Smooth muscle cell (in vitro differentiated cells): Measurements from ENCODE around the gene OTUD4. TPM values are rescaled to one million over a fixed set of nuclear protein-coding genes. Genes with fewer than 3 reads are reported as not detected.

Experiments
- DNase-seq: peaks from one replicate; lab custom pipeline; 2025; ENCODE audit not compliant: unreplicated experiment; lab: John Stamatoyannopoulos, UW
- H2AFZ ChIP-seq: fragments of 200-600 bp; sonication (generic); 2 replicates; pipeline ENCODE4 v1.6.0; 2016; ENCODE audit warnings: antibody characterized with exemption, low read depth, mild to moderate bottlenecking
- H3F3A ChIP-seq: fragments of 200-600 bp; sonication (generic); 2 replicates; pipeline ENCODE4 v1.6.0; 2017; ENCODE audit warnings: antibody characterized with exemption, low read depth
- H3K27ac ChIP-seq: fragments of 200-600 bp; sonication (generic); 2 replicates; pipeline ENCODE4 v1.5.1; 2016; ENCODE audit warnings: low read depth, mild to moderate bottlenecking
- H3K27me3 ChIP-seq: fragments of 200-600 bp; sonication (generic); 2 replicates; pipeline ENCODE4 v1.6.1; 2016; ENCODE audit warnings: low read depth, mild to moderate bottlenecking
- H3K36me3 ChIP-seq: fragments of 200-600 bp; sonication (generic); 2 replicates; pipeline ENCODE4 v1.5.1; 2016; ENCODE audit warnings: low read depth
- H3K4me1 ChIP-seq: fragments of 200-600 bp; sonication (generic); 2 replicates; pipeline ENCODE4 v1.5.1; 2016; ENCODE audit warnings: low read depth
- H3K4me2 ChIP-seq: fragments of 200-600 bp; sonication (generic); 2 replicates; pipeline ENCODE4 v1.6.0; 2016; ENCODE audit warnings: mild to moderate bottlenecking
- H3K4me3 ChIP-seq: fragments of 200-600 bp; sonication (generic); 2 replicates; pipeline ENCODE4 v1.5.1; 2016; ENCODE audit warnings: mild to moderate bottlenecking
- H3K79me2 ChIP-seq: fragments of 200-600 bp; sonication (generic); 2 replicates; pipeline ENCODE4 v1.6.0; 2016; ENCODE audit warnings: low read depth, mild to moderate bottlenecking
- H3K9ac ChIP-seq: fragments of 200-600 bp; sonication (generic); 2 replicates; pipeline ENCODE4 v1.6.0; 2016; ENCODE audit warnings: low read depth
- H3K9me3 ChIP-seq: fragments of 200-600 bp; sonication (generic); replicated peaks from 2 replicates; pipeline ENCODE4 v1.5.1; 2016; ENCODE audit warnings: low read depth
- H4K20me1 ChIP-seq: fragments of 200-600 bp; sonication (generic); 2 replicates; pipeline ENCODE4 v1.6.0; 2016; ENCODE audit warnings: low read depth
- WGBS: methylation state at CpG from one replicate; pipeline ENCODE4 v1.1.7; 2016; ENCODE audit warnings: low lambda C conversion rate; 5-methylcytosine and 5-hydroxymethylcytosine counted together
- polyA plus RNA-seq: library from polyadenylated mRNA; unstranded; fragments of >200 nt; fragmentation: Nextera tagmentation; extraction: Ambion mirVana; gene quantifications from 2 replicates; pipeline ENCODE4 v1.2.1, GENCODE V29; 2016
- total RNA-seq: library from RNA; depleted of rRNA; stranded (reverse); fragments of >200 nt; gene quantifications from 2 replicates; pipeline ENCODE4 v1.2.3, GENCODE V29; 2014
- TF ChIP-seq, protein P1 (sequence below): fragments of 200-600 bp; sonication (generic); IDR thresholded peaks from 2 replicates; pipeline ENCODE4 v1.5.1; 2017; ENCODE audit warnings: borderline replicate concordance, mild to moderate bottlenecking, antibody characterized with exemption; ENCODE audit not compliant: insufficient read depth, poor library complexity, severe bottlenecking

Gene OTUD4
- total and polyA plus RNA-seq, 2 experiments from 2014 or later = 4.4 to 16.3 TPM

DNA sequence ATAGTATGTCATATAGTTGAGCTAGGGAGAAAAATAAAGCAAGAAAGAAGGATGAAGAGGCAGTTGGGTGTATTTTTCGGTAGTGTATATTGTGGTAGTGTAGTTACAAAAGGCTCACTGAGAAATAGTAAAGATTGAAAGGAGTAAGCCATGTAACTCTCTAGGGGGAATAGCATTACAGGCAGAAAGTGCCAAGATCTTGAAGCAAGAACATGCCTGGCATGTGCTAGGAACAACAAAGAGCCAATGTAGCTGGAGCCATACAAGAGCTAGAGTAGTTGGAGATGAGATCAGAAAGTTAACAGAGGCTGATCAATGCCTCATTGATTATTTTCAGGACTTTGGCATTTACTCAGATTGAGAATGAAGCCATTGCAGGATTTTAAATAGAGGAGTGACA is 79.3 kb downstream of the OTUD4 start:
- Histone ChIP-seq H3K27ac (no peak overlapping the region), H3K9ac (no peak overlapping the region), H3K79me2 (peaks cover 83% of the 10 kb centered on the region), H3K36me3 (peaks cover 11% of the 10 kb centered on the region), H3K4me2 (no peak overlapping the region), H3K27me3 (no peaks in the 10 kb centered on the region), H3K9me3 (no peaks in the 10 kb centered on the region), H3K4me3 (no peak overlapping the region), H2AFZ (no peak overlapping the region), H3F3A (no peaks in the 10 kb centered on the region), H4K20me1 (peaks cover 33% of the 10 kb centered on the region), H3K4me1 (peaks cover 24% of the 10 kb centered on the region)
- no peak for DNase-seq
- WGBS = 93% methylated on average over 1 of the region's 1 CpG
- TF ChIP-seq, protein P1, sequence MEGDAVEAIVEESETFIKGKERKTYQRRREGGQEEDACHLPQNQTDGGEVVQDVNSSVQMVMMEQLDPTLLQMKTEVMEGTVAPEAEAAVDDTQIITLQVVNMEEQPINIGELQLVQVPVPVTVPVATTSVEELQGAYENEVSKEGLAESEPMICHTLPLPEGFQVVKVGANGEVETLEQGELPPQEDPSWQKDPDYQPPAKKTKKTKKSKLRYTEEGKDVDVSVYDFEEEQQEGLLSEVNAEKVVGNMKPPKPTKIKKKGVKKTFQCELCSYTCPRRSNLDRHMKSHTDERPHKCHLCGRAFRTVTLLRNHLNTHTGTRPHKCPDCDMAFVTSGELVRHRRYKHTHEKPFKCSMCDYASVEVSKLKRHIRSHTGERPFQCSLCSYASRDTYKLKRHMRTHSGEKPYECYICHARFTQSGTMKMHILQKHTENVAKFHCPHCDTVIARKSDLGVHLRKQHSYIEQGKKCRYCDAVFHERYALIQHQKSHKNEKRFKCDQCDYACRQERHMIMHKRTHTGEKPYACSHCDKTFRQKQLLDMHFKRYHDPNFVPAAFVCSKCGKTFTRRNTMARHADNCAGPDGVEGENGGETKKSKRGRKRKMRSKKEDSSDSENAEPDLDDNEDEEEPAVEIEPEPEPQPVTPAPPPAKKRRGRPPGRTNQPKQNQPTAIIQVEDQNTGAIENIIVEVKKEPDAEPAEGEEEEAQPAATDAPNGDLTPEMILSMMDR = no peak

DNA sequence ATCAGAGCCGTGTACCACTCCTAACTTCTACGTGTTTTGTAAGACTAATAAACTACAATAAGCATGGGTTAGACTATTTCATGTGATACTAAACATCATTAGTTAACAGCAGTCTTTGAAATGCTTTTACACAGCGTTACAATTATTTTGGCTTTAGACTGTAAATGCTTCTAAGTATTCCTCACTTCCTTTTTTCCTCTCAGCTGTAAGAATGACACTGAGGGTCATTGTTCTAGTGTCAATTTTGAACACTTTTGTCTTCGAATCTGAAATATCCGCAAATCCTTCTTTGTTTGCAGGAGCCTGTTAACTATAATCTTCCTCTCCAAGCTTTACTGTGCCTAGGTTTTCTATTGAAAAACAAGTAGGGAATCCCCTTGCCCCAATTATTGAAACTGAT is 80.7 kb downstream of the OTUD4 start:
- no peaks in the 10 kb centered on the region for H3F3A ChIP-seq
- peaks cover 2% of the 10 kb centered on the region for H3K9me3 ChIP-seq
- H3K36me3 ChIP-seq = peaks cover 8% of the 10 kb centered on the region
- peaks cover 89% of the 10 kb centered on the region for H3K79me2 ChIP-seq
- TF ChIP-seq, protein P1 = no peak
- peak overlapping the region; percentile 95 for H3K9ac ChIP-seq
- peaks cover 33% of the 10 kb centered on the region for H4K20me1 ChIP-seq
- H2AFZ ChIP-seq = no peak overlapping the region
- 48% methylated on average over 5 of the region's 5 CpGs for WGBS
- peaks cover 24% of the 10 kb centered on the region for H3K4me1 ChIP-seq
- H3K4me3 ChIP-seq = peak overlapping the region; percentile 77
- H3K27ac ChIP-seq = no peak overlapping the region
- peak overlapping the region; percentile 90 for H3K4me2 ChIP-seq
- H3K27me3 ChIP-seq = no peaks in the 10 kb centered on the region
- no peak for DNase-seq

DNA sequence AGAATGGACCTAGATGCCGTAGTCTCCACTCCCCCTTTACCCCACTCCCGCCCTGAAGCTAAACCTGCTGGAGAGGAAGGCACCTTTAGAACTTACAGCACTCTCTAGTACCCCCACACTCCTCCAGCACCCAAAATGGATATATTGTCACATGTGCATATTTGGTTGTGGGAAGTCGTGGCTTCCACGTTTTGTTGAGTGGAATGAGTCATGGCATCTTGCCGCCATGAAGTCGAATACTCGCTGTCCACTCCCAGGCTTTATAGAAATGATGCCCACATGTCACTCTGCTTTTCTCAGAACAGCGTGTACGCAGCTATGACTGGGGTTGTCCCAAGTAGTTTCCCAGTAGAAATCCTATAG is 81.7 kb downstream of the OTUD4 start:
- peak overlapping the region; percentile 98 for H3K27ac ChIP-seq
- H3K4me2 ChIP-seq = peak overlapping the region; percentile 90
- peaks cover 24% of the 10 kb centered on the region for H3K4me1 ChIP-seq
- H4K20me1 ChIP-seq = peaks cover 31% of the 10 kb centered on the region
- TF ChIP-seq, protein P1 = no peak
- peaks cover 89% of the 10 kb centered on the region for H3K79me2 ChIP-seq
- WGBS = 0% methylated on average over 9 of the region's 9 CpGs
- peak overlapping the region; percentile 97 for H2AFZ ChIP-seq
- H3K27me3 ChIP-seq = no peaks in the 10 kb centered on the region
- no peaks in the 10 kb centered on the region for H3F3A ChIP-seq
- H3K9ac ChIP-seq = peak overlapping the region; percentile 95
- peak overlapping the region; percentile 77 for H3K4me3 ChIP-seq
- peaks cover 5% of the 10 kb centered on the region for H3K9me3 ChIP-seq
- no peak for DNase-seq
- H3K36me3 ChIP-seq = peaks cover 16% of the 10 kb centered on the region
